Skeletal muscle tissue (tissue), 2 donors: Measurements from ENCODE around the gene ZNF3. TPM values are rescaled to one million over a fixed set of nuclear protein-coding genes. Genes with fewer than 3 reads are reported as not detected.
A peak's percentile ranks its signal among the peaks of the same experiment; 100 is the strongest.

Experiments
- small RNA-seq: library from RNA; depleted of rRNA; stranded (forward); fragments of <200 nt; gene quantifications from one replicate; pipeline ENCODE3, GENCODE V24; 2014
- total RNA-seq: library from RNA; depleted of rRNA; stranded (reverse); fragments of >200 nt; gene quantifications from one replicate; pipeline ENCODE4 v1.2.3, GENCODE V29; 2014

Gene ZNF3
- total RNA-seq, 1 donor from 2014 or later: 34.4 TPM

Small RNA genes within 50 kb of the gene (small RNA-seq; reads per million reads assigned to genes)
- gene MIR106B: 134 reads per million, percentile 97 among the genes with 10 or more reads in this experiment
- gene MIR25: 1,365 reads per million, percentile 99 among the genes with 10 or more reads in this experiment
- gene MIR93: 494 reads per million, percentile 98 among the genes with 10 or more reads in this experiment

Other genes with a start within 250 kb of the ZNF3 start
- not detected for gene OR2AE1, start 204.7 kb downstream of the ZNF3 start, total RNA-seq
- 15.1 TPM for gene TRIM4, start 162.2 kb downstream of the ZNF3 start, total RNA-seq
- 1.0 TPM for gene GJC3, start 152.1 kb downstream of the ZNF3 start, total RNA-seq
- 9.4 TPM for gene AZGP1, start 105.7 kb downstream of the ZNF3 start, total RNA-seq
- gene ZKSCAN1, start 66.1 kb downstream of the ZNF3 start, total RNA-seq: 32.9 TPM
- 11.5 TPM for gene ZSCAN21, start 31.9 kb downstream of the ZNF3 start, total RNA-seq
- 57.4 TPM for gene COPS6, start 7.2 kb upstream of the ZNF3 start, total RNA-seq
- 42.3 TPM for gene MCM7, start 19.7 kb upstream of the ZNF3 start, total RNA-seq
- 20.9 TPM for gene AP4M1, start 19.9 kb upstream of the ZNF3 start, total RNA-seq
- 11.0 TPM for gene TAF6, start 37.6 kb upstream of the ZNF3 start, total RNA-seq
- gene CNPY4, start 37.9 kb upstream of the ZNF3 start, total RNA-seq: 25.6 TPM
- gene MBLAC1, start 45.2 kb upstream of the ZNF3 start, total RNA-seq: 1.0 TPM
- 73.1 TPM for gene LAMTOR4, start 67.2 kb upstream of the ZNF3 start, total RNA-seq
- 2.6 TPM for gene TRAPPC14, start 77.0 kb upstream of the ZNF3 start, total RNA-seq
- 2.1 TPM for gene GAL3ST4, start 86.9 kb upstream of the ZNF3 start, total RNA-seq
- 5.2 TPM for gene GPC2, start 95.7 kb upstream of the ZNF3 start, total RNA-seq
- gene STAG3, start 96.2 kb upstream of the ZNF3 start, total RNA-seq: 0.52 TPM
- gene PVRIG, start 138.2 kb upstream of the ZNF3 start, total RNA-seq: not detected
- gene SPDYE3, start 226.0 kb upstream of the ZNF3 start, total RNA-seq: not detected